Activated B cell treated with CpG ODN at 0.5 μM for 24 hours (primary cell): Measurements from ENCODE around the gene ADCY5. TPM values are rescaled to one million over a fixed set of nuclear protein-coding genes. Genes with fewer than 3 reads are reported as not detected.

ENCODE experiments used
- ATAC-seq: fragments of 200-7000 bp; cut with Tn5 transposase; one replicate; pipeline ENCODE4 v1.10.0; 2021; ENCODE audit warnings: low read depth, mild to moderate bottlenecking, moderate library complexity
- CTCF ChIA-PET: fragments of 350-600 bp; sonication (Branson Sonifier 250); formaldehyde crosslinking; loops from one replicate; lab custom pipeline; 2021; ENCODE audit warnings: antibody characterized with exemption; lab: Charles Lee
- POLR2A ChIA-PET: fragments of 350-600 bp; sonication (Branson Sonifier 250); formaldehyde crosslinking; loops from one replicate; lab custom pipeline; 2021; ENCODE audit warnings: antibody characterized with exemption; lab: Charles Lee
- DNase-seq: peaks from one replicate; pipeline ENCODE4 v3.0.0; 2022
- H3K27ac Mint-ChIP-seq: one replicate; pipeline ENCODE4 v1.8.0; 2020; ENCODE audit warnings: mixed read lengths
- H3K27me3 Mint-ChIP-seq: one replicate; pipeline ENCODE4 v1.8.0; 2021; ENCODE audit warnings: mixed read lengths
- H3K36me3 Mint-ChIP-seq: one replicate; pipeline ENCODE4 v1.8.0; 2021; ENCODE audit warnings: low read depth, mixed read lengths
- H3K4me1 Mint-ChIP-seq: one replicate; pipeline ENCODE4 v1.8.0; 2021; ENCODE audit warnings: mixed read lengths
- H3K4me3 Mint-ChIP-seq: one replicate; pipeline ENCODE4 v1.8.0; 2020; ENCODE audit warnings: mild to moderate bottlenecking, mixed read lengths
- H3K9me3 Mint-ChIP-seq: one replicate; pipeline ENCODE4 v1.8.0; 2020; ENCODE audit warnings: mixed read lengths
- intact Hi-C: fragments of 100-400 bp; cut with micrococcal nuclease; formaldehyde crosslinking; loops from one replicate; pipeline ENCODE4 v1.15.1; 2024
- total RNA-seq: library from RNA; stranded (reverse); gene quantifications from 2 replicates; pipeline ENCODE4 v1.2.3, GENCODE V29; 2022
- TF ChIP-seq, protein P1 (sequence below): fragments of 200-600 bp; IDR thresholded peaks from one replicate; pipeline ENCODE4 v1.8.0; 2022; ENCODE audit warnings: antibody characterized with exemption, mild to moderate bottlenecking

ADCY5 gene
- total RNA-seq, 1 donor from 2014 or later = not detected

GRCh38 chr3:123416647-123417046, 32.2 kb downstream of the ADCY5 start:
- Mint-ChIP-seq H3K9me3 (no peaks in the 10 kb centered on the region), H3K27me3 (peaks cover 2% of the 10 kb centered on the region), H3K36me3 (no peaks in the 10 kb centered on the region), H3K4me3 (no peak overlapping the region), H3K4me1 (no peaks in the 10 kb centered on the region), H3K27ac (no peak overlapping the region)
- ChIA-PET CTCF (no interaction called here), POLR2A (no interaction called here)
- ATAC-seq (no peak), DNase-seq (no peak)
- TF ChIP-seq, protein P1, sequence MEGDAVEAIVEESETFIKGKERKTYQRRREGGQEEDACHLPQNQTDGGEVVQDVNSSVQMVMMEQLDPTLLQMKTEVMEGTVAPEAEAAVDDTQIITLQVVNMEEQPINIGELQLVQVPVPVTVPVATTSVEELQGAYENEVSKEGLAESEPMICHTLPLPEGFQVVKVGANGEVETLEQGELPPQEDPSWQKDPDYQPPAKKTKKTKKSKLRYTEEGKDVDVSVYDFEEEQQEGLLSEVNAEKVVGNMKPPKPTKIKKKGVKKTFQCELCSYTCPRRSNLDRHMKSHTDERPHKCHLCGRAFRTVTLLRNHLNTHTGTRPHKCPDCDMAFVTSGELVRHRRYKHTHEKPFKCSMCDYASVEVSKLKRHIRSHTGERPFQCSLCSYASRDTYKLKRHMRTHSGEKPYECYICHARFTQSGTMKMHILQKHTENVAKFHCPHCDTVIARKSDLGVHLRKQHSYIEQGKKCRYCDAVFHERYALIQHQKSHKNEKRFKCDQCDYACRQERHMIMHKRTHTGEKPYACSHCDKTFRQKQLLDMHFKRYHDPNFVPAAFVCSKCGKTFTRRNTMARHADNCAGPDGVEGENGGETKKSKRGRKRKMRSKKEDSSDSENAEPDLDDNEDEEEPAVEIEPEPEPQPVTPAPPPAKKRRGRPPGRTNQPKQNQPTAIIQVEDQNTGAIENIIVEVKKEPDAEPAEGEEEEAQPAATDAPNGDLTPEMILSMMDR = no peak
- intact Hi-C loops = no loop called here

GRCh38 chr3:123416173-123416572, 32.7 kb downstream of the ADCY5 start:
- ChIA-PET POLR2A (no interaction called here), CTCF (no interaction called here)
- DNase-seq (no peak), ATAC-seq (no peak)
- Mint-ChIP-seq H3K4me3 (no peak overlapping the region), H3K9me3 (no peaks in the 10 kb centered on the region), H3K4me1 (no peaks in the 10 kb centered on the region), H3K27me3 (peaks cover 2% of the 10 kb centered on the region), H3K27ac (no peak overlapping the region), H3K36me3 (no peaks in the 10 kb centered on the region)
- intact Hi-C loops = no loop called here
- TF ChIP-seq, protein P1 = no peak

GRCh38 chr3:123414973-123415775, 33.7 kb downstream of the ADCY5 start:
- DNase-seq (no peak), ATAC-seq (no peak)
- POLR2A ChIA-PET = no interaction called here
- Mint-ChIP-seq H3K9me3 (no peaks in the 10 kb centered on the region), H3K4me3 (no peak overlapping the region), H3K27me3 (peaks cover 4% of the 10 kb centered on the region), H3K4me1 (no peaks in the 10 kb centered on the region), H3K27ac (no peak overlapping the region), H3K36me3 (no peaks in the 10 kb centered on the region)
- CTCF ChIA-PET = no interaction called here
- TF ChIP-seq, protein P1 = no peak
- intact Hi-C loops = no loop called here

GRCh38 chr3:123412811-123413604, 35.9 kb downstream of the ADCY5 start:
- H3K4me1 Mint-ChIP-seq = no peaks in the 10 kb centered on the region
- no peak overlapping the region for H3K27ac Mint-ChIP-seq
- POLR2A ChIA-PET = no interaction called here
- intact Hi-C loops = no loop called here
- peaks cover 4% of the 10 kb centered on the region for H3K27me3 Mint-ChIP-seq
- DNase-seq (no peak), ATAC-seq (no peak)
- TF ChIP-seq, protein P1 = no peak
- CTCF ChIA-PET = no interaction called here
- H3K9me3 Mint-ChIP-seq = no peaks in the 10 kb centered on the region
- no peak overlapping the region for H3K4me3 Mint-ChIP-seq
- no peaks in the 10 kb centered on the region for H3K36me3 Mint-ChIP-seq

- ChIA-PET POLR2A (no interaction called here), CTCF (no interaction called here)
- H3K36me3 Mint-ChIP-seq = no peaks in the 10 kb centered on the region
- no peak overlapping the region for H3K27ac Mint-ChIP-seq
- DNase-seq (no peak), ATAC-seq (no peak)
- peaks cover 4% of the 10 kb centered on the region for H3K27me3 Mint-ChIP-seq
- intact Hi-C loops = no loop called here
- H3K4me3 Mint-ChIP-seq = no peak overlapping the region
- no peaks in the 10 kb centered on the region for H3K9me3 Mint-ChIP-seq
- no peaks in the 10 kb centered on the region for H3K4me1 Mint-ChIP-seq
- TF ChIP-seq, protein P1 = no peak
Measured at GRCh38 chr3:123412076-123412475, 36.8 kb downstream of the ADCY5 start.
